ENCODE data around the gene NTF4. TPM values are rescaled to one million over a fixed set of nuclear protein-coding genes. Genes with fewer than 3 reads are reported as not detected.
"Not testable (repeated sequence)": the region's sequence is repeated elsewhere in the genome, so short reads cannot be mapped to it uniquely, and the experiment has no call there.

Gene NTF4
- total RNA-seq, 1 donor from 2014 or later = 3.8 TPM

DNA sequence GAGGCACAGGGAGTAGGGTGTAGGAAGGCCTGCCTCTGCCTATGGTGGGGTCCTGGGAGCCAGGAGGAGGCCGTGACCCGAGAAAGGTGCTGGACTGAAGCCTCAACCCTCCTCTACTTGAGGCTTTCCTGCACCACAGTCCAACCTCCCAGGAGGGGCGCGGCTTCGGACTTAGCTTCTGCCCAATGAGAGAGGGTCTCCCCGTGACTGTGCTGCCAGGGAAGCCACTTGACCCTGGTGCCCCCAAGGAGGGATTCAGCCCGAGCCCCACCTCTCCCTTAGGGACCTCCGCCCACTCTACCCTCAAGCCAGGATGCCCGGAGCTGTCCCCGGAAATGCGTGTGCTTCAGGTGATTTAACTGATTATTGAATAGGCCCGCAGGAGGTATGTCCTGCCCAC, 15.6 kb downstream of the NTF4 start, which contains the start of gene CGB8:
TSS of gene CGB8 (minus strand) at position 101 of the 400 bp plus-strand sequence. CDS start 372 bp downstream, outside the sequence.
- not testable (repeated sequence) for H2AFZ ChIP-seq (replicated peaks); DNase-seq (ENCODE audit: low spot score); H3K27ac Mint-ChIP-seq; H3K4me3 ChIP-seq; H3K4me1 ChIP-seq; H3K9ac ChIP-seq; H3K27me3 ChIP-seq; H3K4me1 Mint-ChIP-seq; H3K36me3 Mint-ChIP-seq; H3K9me3 ChIP-seq (ENCODE audit: low read depth); H4K20me1 ChIP-seq (ENCODE audit: low read depth); H3K79me2 ChIP-seq (ENCODE audit: low read depth); H3K4me2 ChIP-seq; H3K36me3 ChIP-seq; H3K9me3 Mint-ChIP-seq; H3K27me3 Mint-ChIP-seq (ENCODE audit: insufficient read depth, low read depth); H3F3A ChIP-seq (ENCODE audit: low read depth); H3K27ac ChIP-seq; H3K4me3 Mint-ChIP-seq

DNA sequence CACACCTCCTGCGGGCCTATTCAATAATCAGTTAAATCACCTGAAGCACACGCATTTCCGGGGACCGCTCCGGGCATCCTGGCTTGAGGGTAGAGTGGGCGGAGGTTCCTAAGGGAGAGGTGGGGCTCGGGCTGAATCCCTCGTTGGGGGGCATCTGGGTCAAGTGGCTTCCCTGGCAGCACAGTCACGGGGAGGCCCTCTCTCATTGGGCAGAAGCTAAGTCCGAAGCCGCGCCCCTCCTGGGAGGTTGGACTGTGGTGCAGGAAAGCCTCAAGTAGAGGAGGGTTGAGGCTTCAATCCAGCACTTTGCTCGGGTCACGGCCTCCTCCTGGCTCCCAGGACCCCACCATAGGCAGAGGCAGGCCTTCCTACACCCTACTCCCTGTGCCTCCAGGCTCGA, 21.1 kb downstream of the NTF4 start, which contains the start of gene CGB5:
TSS of gene CGB5 (plus strand) at position 301 of the 400 bp plus-strand sequence. CDS start 362 bp downstream, outside the sequence.
- H3F3A ChIP-seq (ENCODE audit: low read depth); H2AFZ ChIP-seq (replicated peaks); DNase-seq (ENCODE audit: low spot score); H3K9me3 ChIP-seq (ENCODE audit: low read depth); H4K20me1 ChIP-seq (ENCODE audit: low read depth); H3K9me3 Mint-ChIP-seq; H3K4me2 ChIP-seq; H3K9ac ChIP-seq; H3K36me3 ChIP-seq; H3K27me3 Mint-ChIP-seq (ENCODE audit: insufficient read depth, low read depth); H3K4me3 Mint-ChIP-seq; H3K36me3 Mint-ChIP-seq; H3K4me3 ChIP-seq; H3K27ac Mint-ChIP-seq; H3K4me1 Mint-ChIP-seq; H3K4me1 ChIP-seq; H3K27me3 ChIP-seq; H3K27ac ChIP-seq; H3K79me2 ChIP-seq (ENCODE audit: low read depth): not testable (repeated sequence)

DNA sequence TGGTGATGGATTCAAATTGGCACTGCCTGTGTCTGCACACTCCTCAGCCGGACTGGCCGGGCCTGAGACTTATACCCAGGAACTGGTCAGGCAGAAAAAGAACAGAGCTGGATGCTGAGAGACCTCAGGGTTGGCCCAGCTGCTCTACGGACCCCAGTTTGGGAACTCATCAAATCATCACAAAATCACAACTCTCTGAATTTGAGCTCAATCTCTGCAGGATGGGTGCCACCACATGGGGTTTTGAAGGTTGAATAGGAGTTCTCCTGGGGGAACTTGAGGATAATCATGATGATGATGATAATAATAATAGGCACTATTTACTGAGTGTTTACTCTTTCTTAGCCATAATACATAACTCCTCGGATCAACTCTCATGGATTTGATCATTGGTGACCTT, 22.0 kb downstream of the NTF4 start:
- H3K4me3 Mint-ChIP-seq; H3F3A ChIP-seq (ENCODE audit: low read depth); H3K27ac ChIP-seq; H3K4me1 Mint-ChIP-seq; H3K36me3 Mint-ChIP-seq; H3K9me3 ChIP-seq (ENCODE audit: low read depth); H3K36me3 ChIP-seq; H3K79me2 ChIP-seq (ENCODE audit: low read depth); H3K27me3 Mint-ChIP-seq (ENCODE audit: insufficient read depth, low read depth); H3K4me1 ChIP-seq; DNase-seq (ENCODE audit: low spot score); H3K9ac ChIP-seq; H3K27ac Mint-ChIP-seq; H4K20me1 ChIP-seq (ENCODE audit: low read depth); H2AFZ ChIP-seq (replicated peaks); H3K9me3 Mint-ChIP-seq; H3K4me3 ChIP-seq; H3K4me2 ChIP-seq; H3K27me3 ChIP-seq: not testable (repeated sequence)

DNA sequence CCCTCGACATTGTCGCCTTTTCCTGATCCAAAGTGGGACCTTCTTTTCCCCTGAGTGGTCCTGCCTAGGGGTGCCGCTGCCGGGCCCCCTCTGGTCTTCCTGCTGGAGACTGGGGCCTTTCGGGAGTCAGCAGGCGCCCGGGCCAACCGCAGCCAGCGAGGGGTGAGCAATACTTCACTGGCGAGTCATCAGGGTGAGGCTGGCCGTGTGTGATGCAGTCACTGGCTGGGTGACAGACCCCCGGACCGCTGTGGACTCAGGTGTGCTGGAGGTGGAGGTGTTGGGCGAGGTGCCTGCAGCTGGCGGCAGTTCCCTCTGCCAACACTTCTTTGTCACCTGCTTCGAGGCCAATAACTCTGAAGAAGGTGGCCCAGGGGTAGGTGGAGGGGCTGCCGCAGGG, 22.4 kb downstream of the NTF4 start:
- no peak for DNase-seq (ENCODE audit: low spot score)
- Histone ChIP-seq H3K27me3 (no peaks in the 10 kb centered on the region), H3F3A (ENCODE audit: low read depth) (no peaks in the 10 kb centered on the region), H3K4me2 (no peak overlapping the region), H3K9me3 (ENCODE audit: low read depth) (no peaks in the 10 kb centered on the region), H3K4me1 (no peaks in the 10 kb centered on the region), H2AFZ (replicated peaks) (no peak overlapping the region), H3K9ac (no peak overlapping the region), H3K4me3 (no peak overlapping the region), H4K20me1 (ENCODE audit: low read depth) (no peaks in the 10 kb centered on the region), H3K36me3 (no peaks in the 10 kb centered on the region), H3K79me2 (ENCODE audit: low read depth) (no peaks in the 10 kb centered on the region), H3K27ac (no peak overlapping the region)
- Mint-ChIP-seq H3K4me3 (no peak overlapping the region), H3K36me3 (no peaks in the 10 kb centered on the region), H3K27ac (no peak overlapping the region), H3K4me1 (peaks cover 5% of the 10 kb centered on the region), H3K9me3 (no peaks in the 10 kb centered on the region), H3K27me3 (ENCODE audit: insufficient read depth, low read depth) (peaks cover 8% of the 10 kb centered on the region)
- TF ChIP-seq EZH2phosphoT487 (IDR thresholded peaks at IDR 0.05) (no peak), EZH2 (IDR thresholded peaks at IDR 0.05) (no peak)
- TF ChIP-seq, protein P1, sequence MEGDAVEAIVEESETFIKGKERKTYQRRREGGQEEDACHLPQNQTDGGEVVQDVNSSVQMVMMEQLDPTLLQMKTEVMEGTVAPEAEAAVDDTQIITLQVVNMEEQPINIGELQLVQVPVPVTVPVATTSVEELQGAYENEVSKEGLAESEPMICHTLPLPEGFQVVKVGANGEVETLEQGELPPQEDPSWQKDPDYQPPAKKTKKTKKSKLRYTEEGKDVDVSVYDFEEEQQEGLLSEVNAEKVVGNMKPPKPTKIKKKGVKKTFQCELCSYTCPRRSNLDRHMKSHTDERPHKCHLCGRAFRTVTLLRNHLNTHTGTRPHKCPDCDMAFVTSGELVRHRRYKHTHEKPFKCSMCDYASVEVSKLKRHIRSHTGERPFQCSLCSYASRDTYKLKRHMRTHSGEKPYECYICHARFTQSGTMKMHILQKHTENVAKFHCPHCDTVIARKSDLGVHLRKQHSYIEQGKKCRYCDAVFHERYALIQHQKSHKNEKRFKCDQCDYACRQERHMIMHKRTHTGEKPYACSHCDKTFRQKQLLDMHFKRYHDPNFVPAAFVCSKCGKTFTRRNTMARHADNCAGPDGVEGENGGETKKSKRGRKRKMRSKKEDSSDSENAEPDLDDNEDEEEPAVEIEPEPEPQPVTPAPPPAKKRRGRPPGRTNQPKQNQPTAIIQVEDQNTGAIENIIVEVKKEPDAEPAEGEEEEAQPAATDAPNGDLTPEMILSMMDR (IDR thresholded peaks at IDR 0.05) = no peak

DNA sequence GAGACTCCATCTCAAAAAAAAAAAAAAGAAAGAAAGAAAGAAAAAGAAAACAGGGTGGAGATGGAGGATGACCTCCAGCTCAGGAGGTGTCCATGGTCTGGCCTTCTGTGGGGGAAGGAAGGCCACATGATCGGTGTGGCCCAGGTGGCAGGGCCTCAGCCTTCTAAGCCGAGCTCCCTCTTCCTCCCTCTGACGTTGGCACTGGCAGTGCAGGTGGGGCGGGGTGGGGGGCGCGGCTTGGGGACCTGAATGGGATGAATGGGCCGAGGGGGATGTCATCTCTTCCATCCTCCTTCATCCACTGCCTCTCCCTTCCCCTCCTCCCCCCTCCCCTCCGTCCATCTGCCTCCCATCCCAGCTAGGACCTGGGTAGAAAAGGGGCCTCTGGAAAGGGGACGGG, 24.9 kb downstream of the NTF4 start:
- not testable (repeated sequence) for H2AFZ ChIP-seq (replicated peaks); H3K9me3 ChIP-seq (ENCODE audit: low read depth); H3K27me3 Mint-ChIP-seq (ENCODE audit: insufficient read depth, low read depth); H3K4me1 ChIP-seq; H3K36me3 Mint-ChIP-seq; H4K20me1 ChIP-seq (ENCODE audit: low read depth); H3K27ac Mint-ChIP-seq; H3K27me3 ChIP-seq; H3K4me2 ChIP-seq; H3K79me2 ChIP-seq (ENCODE audit: low read depth); H3K9ac ChIP-seq; H3K36me3 ChIP-seq; H3K9me3 Mint-ChIP-seq; H3K27ac ChIP-seq; DNase-seq (ENCODE audit: low spot score); H3K4me3 Mint-ChIP-seq; H3K4me1 Mint-ChIP-seq; H3K4me3 ChIP-seq; H3F3A ChIP-seq (ENCODE audit: low read depth)

DNA sequence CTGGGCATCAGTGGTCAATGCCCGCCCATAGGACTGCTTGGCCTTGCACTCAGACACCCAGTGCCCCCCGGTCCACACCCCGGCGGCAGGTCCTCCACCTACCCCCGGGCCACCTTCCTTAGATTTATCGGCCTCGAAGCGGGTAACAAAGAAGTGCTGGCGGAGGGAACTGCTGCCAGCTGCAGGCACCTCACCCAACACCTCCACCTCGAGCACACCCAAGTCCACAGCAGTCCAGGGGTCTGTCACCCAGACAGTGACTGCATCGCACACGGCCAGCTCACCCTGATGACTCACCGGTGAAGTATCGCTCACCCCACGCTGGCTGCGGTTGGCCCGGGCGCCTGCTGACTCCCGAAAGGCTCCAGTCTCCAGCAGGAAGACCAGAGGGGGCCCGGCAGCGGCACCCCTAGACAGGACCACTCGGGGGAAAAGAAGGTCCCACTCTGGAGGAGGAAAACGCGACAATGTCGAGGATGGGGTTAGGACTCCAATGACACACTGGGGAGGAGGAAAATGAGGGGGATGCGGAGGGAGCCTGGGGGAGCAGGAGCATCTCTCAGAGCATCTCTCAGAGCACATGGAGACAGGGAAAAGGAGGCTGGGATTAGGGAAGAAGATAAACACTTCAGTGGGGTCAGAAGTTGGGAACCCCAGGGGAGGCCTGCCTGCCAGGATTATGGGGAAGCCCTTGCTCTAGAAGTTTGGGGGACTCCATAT, 25.9 kb downstream of the NTF4 start:
- not testable (repeated sequence) for H3K27ac ChIP-seq; H3K27me3 Mint-ChIP-seq (ENCODE audit: insufficient read depth, low read depth); H3K4me3 ChIP-seq; H3K27ac Mint-ChIP-seq; H3K9ac ChIP-seq; DNase-seq (ENCODE audit: low spot score); H3K4me1 Mint-ChIP-seq; H3K9me3 Mint-ChIP-seq; H3K79me2 ChIP-seq (ENCODE audit: low read depth); H3K4me3 Mint-ChIP-seq; H3K36me3 Mint-ChIP-seq; H4K20me1 ChIP-seq (ENCODE audit: low read depth); H3K27me3 ChIP-seq; H3F3A ChIP-seq (ENCODE audit: low read depth); H3K4me2 ChIP-seq; H3K4me1 ChIP-seq; H3K36me3 ChIP-seq; H2AFZ ChIP-seq (replicated peaks); H3K9me3 ChIP-seq (ENCODE audit: low read depth)

DNA sequence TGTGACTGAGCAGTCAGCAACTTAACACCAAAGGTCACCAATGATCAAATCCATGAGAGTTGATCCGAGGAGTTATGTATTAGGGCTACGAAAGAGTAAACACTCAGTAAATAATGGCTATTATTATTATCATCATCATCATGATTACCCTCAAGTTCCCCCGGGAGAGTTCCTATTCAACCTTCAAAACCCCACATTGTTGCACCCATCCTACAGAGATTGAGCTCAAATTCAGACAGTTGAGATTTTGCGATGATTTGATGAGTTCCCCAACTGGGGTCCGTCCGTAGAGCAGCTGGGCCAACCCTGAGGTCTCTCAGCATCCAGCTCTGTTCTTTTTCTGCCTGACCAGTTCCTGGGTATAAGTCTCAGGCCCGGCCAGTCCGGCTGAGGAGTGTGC, 26.5 kb downstream of the NTF4 start:
- H3K36me3 ChIP-seq; H3K9ac ChIP-seq; H3K4me3 Mint-ChIP-seq; H3K27me3 ChIP-seq; H3K4me3 ChIP-seq; H2AFZ ChIP-seq (replicated peaks); H3F3A ChIP-seq (ENCODE audit: low read depth); H3K36me3 Mint-ChIP-seq; H3K27me3 Mint-ChIP-seq (ENCODE audit: insufficient read depth, low read depth); H3K9me3 Mint-ChIP-seq; DNase-seq (ENCODE audit: low spot score); H3K4me2 ChIP-seq; H3K4me1 Mint-ChIP-seq; H3K79me2 ChIP-seq (ENCODE audit: low read depth); H4K20me1 ChIP-seq (ENCODE audit: low read depth); H3K27ac Mint-ChIP-seq; H3K27ac ChIP-seq; H3K9me3 ChIP-seq (ENCODE audit: low read depth); H3K4me1 ChIP-seq: not testable (repeated sequence)

Measured in neural progenitor cell (in vitro differentiated cells).